LHCN-M2 (cell line): ENCODE measurements around the gene STARD8. TPM values are rescaled to one million over a fixed set of nuclear protein-coding genes. Genes with fewer than 3 reads are reported as not detected.

Experiments
- DNase-seq: peaks from one replicate; pipeline ENCODE4 v3.0.0-alpha.2; 2012; ENCODE audit warnings: low read depth
- total RNA-seq: library from RNA; depleted of rRNA; stranded (reverse); fragments of >200 nt; gene quantifications from 2 replicates; pipeline ENCODE4 v1.2.3, GENCODE V29; 2014

STARD8 gene
- total RNA-seq, 1 experiment from 2014 or later: 12.1 TPM

- DNase-seq: no peak
Measured at GRCh38 chrX:68691921-68692320, 44.5 kb downstream of the STARD8 start.

GRCh38 chrX:68692651-68693050, 45.2 kb downstream of the STARD8 start:
- DNase-seq: peak; percentile 73

- peak; percentile 77 for DNase-seq
Measured at GRCh38 chrX:68693481-68694434, 46.3 kb downstream of the STARD8 start.

GRCh38 chrX:68694435-68695205, 47.2 kb downstream of the STARD8 start:
- no peak for DNase-seq

GRCh38 chrX:68695206-68695845, 47.9 kb downstream of the STARD8 start:
- DNase-seq: no peak

GRCh38 chrX:68696267-68696990, 49.0 kb downstream of the STARD8 start:
- DNase-seq: no peak

- DNase-seq: no peak
Measured at GRCh38 chrX:68697036-68697435, 49.6 kb downstream of the STARD8 start.

- no peak for DNase-seq
Measured at GRCh38 chrX:68697465-68698125, 50.1 kb downstream of the STARD8 start.

GRCh38 chrX:68698942-68699341, 51.5 kb downstream of the STARD8 start:
- DNase-seq: no peak

- peak; percentile 68 for DNase-seq
Measured at GRCh38 chrX:68699960-68700746, 52.7 kb downstream of the STARD8 start.

- DNase-seq: no peak
Measured at GRCh38 chrX:68703369-68703768, 55.9 kb downstream of the STARD8 start.

- no peak for DNase-seq
Measured at GRCh38 chrX:68703846-68704245, 56.4 kb downstream of the STARD8 start.

- no peak for DNase-seq
Measured at GRCh38 chrX:68705986-68706385, 58.5 kb downstream of the STARD8 start.

- no peak for DNase-seq
Measured at GRCh38 chrX:68708503-68709290, 61.2 kb downstream of the STARD8 start.

- no peak for DNase-seq
Measured at GRCh38 chrX:68710870-68711576, 63.6 kb downstream of the STARD8 start.

GRCh38 chrX:68711845-68712244, 64.4 kb downstream of the STARD8 start:
- no peak for DNase-seq

GRCh38 chrX:68714856-68715255, 67.4 kb downstream of the STARD8 start:
- DNase-seq: no peak

GRCh38 chrX:68717196-68717595, 69.7 kb downstream of the STARD8 start:
- DNase-seq: no peak
